Transverse colon (tissue), 4 donors: ENCODE results near the gene FBXL17. TPM values are rescaled to one million over a fixed set of nuclear protein-coding genes. Genes with fewer than 3 reads are reported as not detected.

Source experiments
- DNase-seq: peaks from one replicate; pipeline ENCODE4 v3.0.0-alpha.2; 2019
- H3K27ac ChIP-seq, 4 donors: fragments of 200-600 bp; sonication (generic); 2 replicates each; pipeline ENCODE4 v1.5.1; 2016 to 2018; ENCODE audit warnings: inconsistent platforms in 4 of 4
- H3K27me3 ChIP-seq: fragments of 200-600 bp; sonication (generic); 2 replicates; pipeline ENCODE4 v1.5.1; 2017; ENCODE audit warnings: inconsistent platforms
- H3K36me3 ChIP-seq, 4 donors: fragments of 200-600 bp; sonication (generic); 2 replicates each; pipeline ENCODE4 v1.5.1; 2017 to 2019; ENCODE audit warnings: inconsistent platforms in 4 of 4
- H3K4me1 ChIP-seq, 4 donors: fragments of 200-600 bp; sonication (generic); 2 replicates each; pipeline ENCODE4 v1.5.1; 2017 to 2020; ENCODE audit warnings: inconsistent platforms in 4 of 4
- H3K4me3 ChIP-seq, 4 donors: fragments of 200-600 bp; sonication (generic); 1 replicate in 1 of 4; 2 replicates in 3 of 4; pipeline versions ENCODE4 v1.5.1 to v1.6.1; 2017 to 2019; ENCODE audit warnings: inconsistent platforms in 4 of 4
- H3K9me3 ChIP-seq, 2 donors: fragments of 200-600 bp; sonication (generic); 2 replicates each; pipeline ENCODE4 v1.5.1; 2017 to 2019; ENCODE audit warnings: inconsistent platforms in 2 of 2
- CTCF ChIP-seq, 5 experiments: fragments of 200-600 bp in 3 of 5; fragments of 450-650 bp in 2 of 5; sonication (generic) in 3 of 5; IDR thresholded peaks; 1 replicate in 2 of 5; 2 replicates in 3 of 5; pipeline ENCODE4 v1.5.1; 2016 to 2017; ENCODE audit warnings: antibody characterized with exemption in 5 of 5, inconsistent platforms in 3 of 5, mild to moderate bottlenecking in 2 of 5, moderate library complexity in 1 of 5
- EP300 ChIP-seq: sonication (generic); formaldehyde crosslinking; IDR thresholded peaks from one replicate; pipeline ENCODE4 v1.6.1; 2017; ENCODE audit warnings: antibody characterized with exemption, low read depth
- POLR2A ChIP-seq: fragments of 450-650 bp; IDR thresholded peaks from one replicate; pipeline ENCODE4 v1.6.1; 2016; ENCODE audit warnings: antibody characterized with exemption, mild to moderate bottlenecking, moderate library complexity
- POLR2AphosphoS5 ChIP-seq, 3 donors: sonication (generic); formaldehyde crosslinking; IDR thresholded peaks; one replicate each; pipeline ENCODE4 v1.6.1; 2016; ENCODE audit warnings: antibody characterized with exemption in 3 of 3
- WGBS, 2 donors: methylation state at CpG; one replicate each; pipeline ENCODE4 v1.1.5; 2018; ENCODE audit warnings: low coverage in 1 of 2; 5-methylcytosine and 5-hydroxymethylcytosine counted together
- in situ Hi-C, 4 donors: fragments of 200-750 bp; cut with MboI; loops; one replicate each; pipeline versions ENCODE4 v1.15.0 to v1.15.1; 2017; ENCODE audit warnings: low sequenced_read_pairs in 3 of 4, low pct_ligation_motif_present in 1 of 4, low pct_unique_long_range_greater_than_20kb in 1 of 4
- intact Hi-C: fragments of 100-400 bp; cut with DNase I; formaldehyde crosslinking; loops from one replicate; pipeline ENCODE4 v1.15.1; 2023; ENCODE audit warnings: low total_unique reads
- total RNA-seq, 4 donors: library from RNA; depleted of rRNA; stranded (reverse); fragments of >200 nt; gene quantifications; one replicate each; pipeline ENCODE4 v1.1.0, GENCODE V29; 2016

The FBXL17 gene
- total RNA-seq, 4 donors from 2014 or later = 17.7 to 99.5 (median 24.6) TPM

GRCh38 chr5:107894361-107894760 lies 487.5 kb downstream of the FBXL17 start:
- Histone ChIP-seq H3K9me3 (no peaks in the 10 kb centered on the region), H3K4me3 (no peak overlapping the region), H3K27me3 (no peaks in the 10 kb centered on the region), H3K4me1 (peaks cover 0 to 7% (median 0%) of the 10 kb centered on the region in 4 donors), H3K36me3 (no peaks in the 10 kb centered on the region), H3K27ac (no peak overlapping the region)
- no peak for DNase-seq
- 77% methylated on average over 1 of the region's 1 CpG; no CpG with 5 or more reads in 1 of the 2 donors for WGBS, 2 donors
- in situ Hi-C loops = no loop called here
- intact Hi-C loops = no loop called here
- TF ChIP-seq POLR2AphosphoS5 (IDR thresholded peaks at IDR 0.05) (no peak), EP300 (no peak), POLR2A (no peak), CTCF (IDR thresholded peaks at IDR 0.05) (no peak)

GRCh38 chr5:107893642-107894041 lies 488.3 kb downstream of the FBXL17 start:
- Histone ChIP-seq H3K4me1 (peaks cover 0 to 7% (median 0%) of the 10 kb centered on the region in 4 donors), H3K27me3 (no peaks in the 10 kb centered on the region), H3K27ac (no peak overlapping the region), H3K9me3 (no peaks in the 10 kb centered on the region), H3K4me3 (no peak overlapping the region), H3K36me3 (no peaks in the 10 kb centered on the region)
- 53 to 55% methylated on average over 4 of the region's 4 CpGs for WGBS, 2 donors
- intact Hi-C loops = no loop called here
- TF ChIP-seq POLR2A (no peak), EP300 (no peak), POLR2AphosphoS5 (IDR thresholded peaks at IDR 0.05) (no peak), CTCF (IDR thresholded peaks at IDR 0.05) (no peak)
- DNase-seq = no peak
- in situ Hi-C loops = no loop called here

- H3K36me3 ChIP-seq = no peaks in the 10 kb centered on the region
- 68% methylated on average over 3 of the region's 3 CpGs for WGBS, 2 donors
- intact Hi-C loops (no loop called here), in situ Hi-C loops (no loop called here)
- DNase-seq = no peak
- peaks cover 0 to 13% (median 3%) of the 10 kb centered on the region in 4 donors for H3K4me1 ChIP-seq
- H3K9me3 ChIP-seq = no peaks in the 10 kb centered on the region
- TF ChIP-seq EP300 (no peak), CTCF (IDR thresholded peaks at IDR 0.05) (no peak), POLR2AphosphoS5 (IDR thresholded peaks at IDR 0.05) (no peak), POLR2A (no peak)
- H3K27me3 ChIP-seq = no peaks in the 10 kb centered on the region
- H3K4me3 ChIP-seq = no peak overlapping the region
- no peak overlapping the region for H3K27ac ChIP-seq
Measured at GRCh38 chr5:107889387-107889786, 492.5 kb downstream of the FBXL17 start.

GRCh38 chr5:107888541-107888940 lies 493.4 kb downstream of the FBXL17 start:
- no peak for TF ChIP-seq CTCF (IDR thresholded peaks at IDR 0.05)
- no peak for TF ChIP-seq EP300
- no peak for TF ChIP-seq POLR2A
- TF ChIP-seq POLR2AphosphoS5 (IDR thresholded peaks at IDR 0.05) = no peak
- in situ Hi-C loops (no loop called here), intact Hi-C loops (no loop called here)
- 84 to 93% methylated on average over 3 to 4 of the region's 4 CpGs for WGBS, 2 donors
- DNase-seq = no peak
- no peaks in the 10 kb centered on the region for H3K36me3 ChIP-seq
- peaks cover 0 to 8% (median 3%) of the 10 kb centered on the region in 4 donors for H3K4me1 ChIP-seq
- no peaks in the 10 kb centered on the region for H3K27me3 ChIP-seq
- no peak overlapping the region for H3K27ac ChIP-seq
- H3K9me3 ChIP-seq = no peaks in the 10 kb centered on the region
- H3K4me3 ChIP-seq = no peak overlapping the region
